T-helper 22 cell (primary cell): ENCODE results near the gene FBXO22.
"Not testable (repeated sequence)": the region's sequence is repeated elsewhere in the genome, so short reads cannot be mapped to it uniquely, and the experiment has no call there.

Experiments
- DNase-seq: peaks from one replicate; pipeline ENCODE4 v3.0.0-alpha.2; 2020; ENCODE audit warnings: low read depth

The FBXO22 gene

GRCh38 chr15:75920079-75920478 lies 16.4 kb downstream of the FBXO22 start:
- no peak for DNase-seq

GRCh38 chr15:75921732-75922703 lies 18.3 kb downstream of the FBXO22 start:
- DNase-seq: no peak

GRCh38 chr15:75923756-75924155 lies 20.1 kb downstream of the FBXO22 start:
- no peak for DNase-seq

DNA sequence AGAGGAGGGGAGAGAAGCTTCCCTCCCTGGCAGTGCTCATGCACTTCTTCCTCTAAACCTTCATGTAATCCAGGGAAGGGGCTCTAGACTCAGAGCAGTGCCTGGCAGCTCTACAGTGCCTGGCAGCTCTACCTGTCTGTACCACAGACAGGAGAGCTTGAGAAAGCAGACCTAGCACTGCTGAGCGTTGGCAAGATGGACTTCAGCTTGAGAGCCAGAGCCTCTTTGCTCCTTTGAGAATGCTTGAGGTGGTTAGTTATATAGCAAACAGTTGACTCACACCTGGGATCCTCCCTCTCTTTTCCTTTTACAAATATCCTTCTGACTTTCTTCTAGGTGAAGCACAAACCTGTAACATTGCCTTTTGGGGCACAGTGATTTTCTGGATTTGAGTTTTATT lies 20.9 kb downstream of the FBXO22 start:
- no peak for DNase-seq

DNA sequence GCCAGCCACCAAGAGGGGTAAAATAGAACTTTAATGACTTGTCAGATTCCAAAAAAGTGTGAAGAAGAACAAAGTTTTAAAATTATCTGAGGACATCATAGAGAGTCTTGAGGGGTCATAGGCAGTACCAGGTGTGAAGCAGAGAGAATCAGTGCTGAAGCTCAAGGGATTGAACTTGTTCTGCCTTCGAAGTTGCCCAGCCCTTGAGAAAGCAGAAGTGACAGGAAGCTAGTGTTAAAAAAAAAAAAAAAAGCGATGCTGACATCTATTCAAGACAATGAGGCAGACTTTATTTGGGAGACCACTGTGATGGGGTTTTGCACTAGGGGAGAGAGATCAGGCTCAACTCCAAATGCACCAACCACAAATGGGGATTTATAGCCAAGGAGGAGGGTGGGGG lies 21.8 kb downstream of the FBXO22 start:
- no peak for DNase-seq

DNA sequence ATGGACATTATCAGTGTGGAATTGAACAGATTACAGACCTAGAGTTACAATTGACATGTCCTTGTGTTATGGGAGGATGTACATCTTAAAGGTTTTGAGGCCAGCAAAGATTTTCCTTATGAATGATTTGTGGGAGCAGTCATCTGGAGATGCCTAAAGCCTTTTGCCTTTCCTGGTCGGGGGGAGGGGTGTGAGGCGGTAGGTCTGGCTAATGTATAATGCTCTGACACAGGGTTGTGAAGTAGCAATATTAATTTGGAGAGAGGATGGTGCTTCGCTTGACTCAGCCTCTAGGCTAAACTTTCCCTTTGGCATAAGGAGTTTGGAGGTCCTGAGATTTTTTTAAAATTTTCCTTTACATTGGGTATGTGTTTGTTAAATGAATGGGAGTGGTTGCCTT lies 23.3 kb downstream of the FBXO22 start:
- no peak for DNase-seq

GRCh38 chr15:75927601-75928000 lies 23.9 kb downstream of the FBXO22 start:
- no peak for DNase-seq

DNA sequence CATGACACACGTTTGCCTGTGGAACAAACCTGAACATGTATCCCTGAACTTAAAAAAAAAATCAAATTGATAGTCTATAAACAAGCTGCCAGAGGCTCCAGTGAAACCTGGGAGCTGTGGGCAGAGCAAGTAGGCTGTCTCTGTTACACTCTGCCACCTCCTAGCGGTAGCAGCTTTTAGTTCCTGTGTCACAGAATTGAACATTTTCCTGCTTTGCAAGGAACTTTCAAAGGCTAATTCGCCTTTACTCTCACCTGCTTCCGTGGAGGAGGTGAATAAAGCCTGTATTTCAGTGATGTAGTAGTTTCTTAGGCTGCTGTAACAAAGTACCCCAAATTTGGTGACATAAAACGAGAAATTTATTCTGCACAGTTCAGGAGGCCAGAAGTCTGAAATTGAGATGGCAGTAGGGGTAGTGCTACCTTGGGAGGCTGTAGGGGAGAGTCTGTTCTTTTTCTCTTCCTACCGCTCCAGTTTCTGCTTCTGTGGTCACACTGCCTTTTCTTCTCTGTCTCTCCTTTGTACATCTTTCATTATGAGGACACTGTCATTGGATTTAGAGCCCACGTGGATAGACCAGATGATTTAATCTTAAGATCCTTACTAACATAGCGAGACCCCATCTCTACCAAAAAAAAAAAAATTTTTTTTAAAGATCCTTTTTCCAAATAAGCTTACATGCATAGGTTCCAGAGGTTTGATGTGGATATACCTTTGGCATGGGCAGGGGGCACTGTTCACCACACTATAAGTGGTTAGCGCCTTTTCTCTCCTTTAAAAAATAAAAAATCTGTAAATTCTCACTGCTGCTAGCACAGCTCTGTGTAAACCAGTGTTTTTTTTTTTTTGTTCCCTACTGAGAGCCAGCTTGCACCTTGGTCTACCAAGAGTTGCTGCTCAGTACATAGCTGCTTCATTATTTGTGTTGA lies 25.3 kb downstream of the FBXO22 start:
- DNase-seq: no peak

DNA sequence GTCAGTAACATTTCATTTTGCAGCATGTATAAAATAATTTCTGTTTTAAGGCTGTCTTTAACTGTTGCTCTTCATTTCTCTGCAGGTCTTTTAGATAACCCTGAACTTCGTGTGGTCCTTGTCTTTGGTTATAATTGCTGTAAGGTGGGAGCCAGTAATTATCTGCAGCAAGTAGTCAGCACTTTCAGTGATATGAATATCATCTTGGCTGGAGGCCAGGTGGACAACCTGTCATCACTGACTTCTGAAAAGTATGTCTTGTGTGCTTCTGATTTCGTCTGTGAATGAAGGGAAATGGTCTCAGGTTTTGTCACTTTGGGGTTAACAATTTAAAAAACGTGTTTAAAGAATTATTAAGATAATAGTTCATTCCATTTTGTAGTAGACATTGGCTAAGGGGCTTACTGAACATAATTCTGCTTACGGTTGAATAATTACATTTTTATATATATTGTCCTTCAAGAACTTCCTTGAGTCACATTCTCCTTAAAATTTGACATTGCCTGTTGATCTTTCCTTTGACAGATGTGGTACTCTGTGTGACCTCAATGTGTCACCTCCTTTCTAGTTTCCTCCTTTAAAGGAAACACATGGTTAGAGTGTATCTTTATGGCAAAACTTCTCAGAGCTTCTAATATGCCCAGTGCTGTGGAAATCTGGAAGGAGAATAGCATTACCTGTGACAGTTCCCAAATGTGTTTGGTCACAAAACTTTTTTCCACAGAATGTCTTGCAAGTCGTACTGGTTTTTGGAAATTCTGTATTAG lies 26.3 kb downstream of the FBXO22 start:
- DNase-seq: no peak

- no peak for DNase-seq
Observed at GRCh38 chr15:75930866-75931265, 27.2 kb downstream of the FBXO22 start.

GRCh38 chr15:75942464-75942863 lies 38.8 kb downstream of the FBXO22 start:
- no peak for DNase-seq

GRCh38 chr15:75943246-75943645 lies 39.6 kb downstream of the FBXO22 start:
- no peak for DNase-seq

DNA sequence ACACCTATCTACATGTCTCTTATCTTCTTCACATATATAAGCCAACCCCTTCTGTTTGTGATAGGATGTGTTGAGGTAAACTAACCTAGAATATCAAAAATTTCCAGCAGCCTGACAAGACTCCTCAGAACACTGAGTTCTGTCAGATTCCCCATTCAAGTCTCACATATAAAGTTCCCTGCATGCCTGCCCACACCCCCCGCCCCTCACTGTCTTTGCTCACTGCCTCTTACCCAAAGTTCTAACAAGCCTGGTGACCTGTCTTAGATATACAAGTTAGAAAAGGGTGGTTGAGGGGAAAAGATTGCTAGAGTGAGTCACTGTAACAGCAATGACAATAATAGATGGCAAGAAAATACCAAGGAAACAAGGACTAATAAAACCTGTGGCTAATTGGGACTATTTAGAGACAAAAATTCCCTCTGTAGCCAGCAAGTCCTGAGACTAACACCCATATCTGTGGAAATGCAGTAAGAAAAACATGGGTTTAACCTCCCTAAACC lies 40.1 kb downstream of the FBXO22 start:
- DNase-seq: no peak

DNA sequence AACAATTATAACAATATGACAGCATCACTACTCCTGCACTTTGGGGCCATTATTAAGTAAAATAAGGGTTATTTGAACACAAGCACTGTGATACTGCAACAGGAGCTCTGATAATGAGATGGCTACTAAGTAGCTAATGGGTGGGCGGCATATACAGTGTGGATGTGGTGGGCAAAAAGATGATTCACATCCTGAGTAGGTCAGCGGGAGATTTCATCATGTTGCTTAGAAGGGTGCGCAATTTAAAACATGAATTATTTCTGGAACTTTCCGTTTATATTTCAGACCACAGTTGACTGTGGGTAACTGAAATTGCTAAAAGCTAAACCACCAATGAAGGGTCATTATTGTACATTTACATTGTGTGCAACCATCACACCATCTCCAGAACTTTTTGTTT lies 42.3 kb downstream of the FBXO22 start:
- no peak for DNase-seq

DNA sequence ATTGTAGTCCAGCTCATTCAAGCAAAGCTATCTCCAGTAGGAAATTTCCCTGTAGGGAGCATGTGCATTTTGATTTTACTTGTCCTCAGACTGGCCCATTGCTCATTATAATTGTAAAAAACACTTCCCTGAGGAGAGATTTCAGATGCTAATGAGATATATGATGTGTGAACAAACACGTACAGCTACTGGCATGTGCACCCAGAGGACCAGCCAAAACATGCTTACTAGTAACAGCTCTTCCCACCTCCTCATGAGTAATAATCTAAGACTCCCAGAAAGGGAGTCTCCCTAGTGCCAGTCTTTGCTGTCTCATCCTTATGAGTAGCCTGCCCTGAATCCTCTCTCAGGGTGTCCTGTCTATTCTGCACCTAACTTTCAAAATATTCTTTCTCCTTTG lies 43.4 kb downstream of the FBXO22 start:
- DNase-seq: no peak

DNA sequence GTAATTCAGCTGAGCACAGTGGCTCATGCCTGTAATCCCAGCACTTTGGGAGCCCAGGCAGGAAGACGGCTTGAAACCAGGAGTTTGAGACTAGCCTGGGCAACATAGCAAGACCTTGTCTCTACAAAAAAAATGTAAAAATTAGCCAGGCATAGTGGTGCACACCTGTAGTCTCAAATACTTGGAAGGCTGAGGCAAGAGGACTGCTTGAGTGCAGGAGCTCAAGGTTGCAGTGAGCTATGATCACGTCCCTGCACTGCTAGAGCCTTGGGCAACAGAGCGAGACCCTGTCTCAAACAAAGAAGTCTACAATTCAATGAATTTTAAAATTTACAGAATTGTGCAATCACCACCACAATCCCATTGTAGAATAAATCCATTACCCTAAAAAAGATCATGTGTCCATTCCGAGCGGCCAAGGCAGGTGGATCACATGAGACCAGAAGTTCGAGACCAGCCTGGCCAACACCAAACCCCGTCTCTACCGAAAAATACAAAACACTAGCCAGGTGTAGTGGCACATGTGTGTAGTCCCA lies 45.2 kb downstream of the FBXO22 start:
- DNase-seq: no peak

GRCh38 chr15:75952525-75952924 lies 48.8 kb downstream of the FBXO22 start:
- DNase-seq: no peak

DNA sequence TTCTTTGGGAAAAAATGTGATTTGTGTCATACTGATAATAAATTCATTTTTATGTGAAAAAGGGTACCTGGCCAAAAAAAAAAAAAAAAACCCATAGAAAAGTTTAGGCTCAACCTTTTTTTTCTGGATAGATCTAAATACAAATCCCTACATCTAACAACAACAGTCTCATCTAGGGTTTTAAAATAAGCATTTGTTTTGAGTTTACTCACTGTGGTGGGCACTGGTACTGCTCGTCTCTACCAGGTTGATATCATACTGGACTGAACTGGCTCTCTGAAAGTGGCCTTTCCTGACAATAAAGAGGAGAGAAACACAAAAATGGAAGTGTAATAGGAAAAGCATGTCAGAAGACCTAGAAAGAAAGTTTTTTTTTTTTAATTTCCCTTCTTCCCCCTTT lies 52.0 kb downstream of the FBXO22 start:
- DNase-seq: no peak

DNA sequence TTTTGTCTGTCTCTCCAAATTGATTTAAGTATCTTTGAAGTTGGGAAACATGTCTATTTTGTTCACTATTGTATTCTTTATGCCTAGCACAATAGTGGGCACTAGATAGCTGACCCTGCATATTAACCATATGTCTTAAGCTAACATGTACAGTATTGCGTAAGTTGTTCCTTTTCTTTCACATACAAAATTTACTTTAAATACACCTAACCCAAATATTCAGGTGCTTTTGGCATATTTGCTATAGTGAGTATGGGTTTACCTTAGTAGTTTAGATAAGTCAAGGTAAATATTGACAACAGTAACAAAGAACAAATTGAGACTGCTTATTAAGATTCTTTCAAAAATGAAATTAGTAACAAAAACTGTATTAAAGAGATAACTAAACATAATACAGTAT lies 57.7 kb downstream of the FBXO22 start:
- DNase-seq: no peak

GRCh38 chr15:75966073-75966472 lies 62.4 kb downstream of the FBXO22 start:
- no peak for DNase-seq

DNA sequence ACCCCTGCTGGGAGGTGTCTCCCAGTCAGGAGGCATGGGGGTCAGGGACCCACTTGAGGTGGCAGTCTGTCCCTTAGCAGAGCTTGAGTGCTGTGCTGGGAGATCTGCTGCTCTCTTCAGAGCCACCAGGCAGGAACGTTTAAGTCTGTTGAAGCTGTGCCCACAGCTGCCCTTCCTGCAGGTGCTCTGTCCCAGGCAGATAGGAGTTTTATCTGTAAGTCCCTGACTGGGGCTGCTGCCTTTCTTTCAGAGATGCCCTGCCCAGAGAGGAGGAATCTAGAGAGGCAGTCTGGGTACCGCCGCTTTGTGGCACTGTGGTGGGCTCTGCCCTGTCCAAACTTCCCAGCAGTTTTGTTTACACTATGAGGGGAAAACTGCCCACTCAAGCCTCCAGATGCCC lies 73.1 kb downstream of the FBXO22 start:
- DNase-seq: not testable (repeated sequence)
